ENCODE data around the gene MYLIP. TPM values are rescaled to one million over a fixed set of nuclear protein-coding genes. Genes with fewer than 3 reads are reported as not detected.

The MYLIP gene
- total and polyA plus RNA-seq, 10 donors, result 12.5 to 66.8 (median 42.6) TPM

Small RNA genes within 50 kb of the gene (microRNA-seq; reads per million reads assigned to microRNA genes)
- 0 reads per million in 3 donors for gene MIR4639

Small RNA genes within 50 kb of the gene (small RNA-seq; reads per million reads assigned to genes)
- gene MIR4639, result 0 reads per million in 4 donors

Other genes with a start within 250 kb of the MYLIP start
- 10 to 100 TPM in 6 of 7 donors, 1 to 10 TPM in 1; 9.6 to 37.4 (median 14.0) TPM for gene GMPR, start 109.5 kb downstream of the MYLIP start, total RNA-seq
- gene GMPR, start 109.5 kb downstream of the MYLIP start, polyA plus RNA-seq, result 10 to 100 TPM in 1 of 3 donors, 1 to 10 TPM in 2; 5.4 to 16.3 (median 6.6) TPM